SK-N-SH treated with all-trans-retinoic acid at 6 μM for 48 hours (cell line): ENCODE data around the gene OR7G1.

Source experiments
- ATAC-seq: fragments of 200-7000 bp; cut with Tn5 transposase; 3 replicates; pipeline ENCODE4 v1.9.1; 2020; ENCODE audit warnings: mild to moderate bottlenecking, moderate library complexity
- ARNTL ChIP-seq: fragments of 450-650 bp; formaldehyde crosslinking; IDR thresholded peaks from 2 replicates; pipeline ENCODE4 v1.5.0; 2020; ENCODE audit warnings: low read depth, mild to moderate bottlenecking, moderate library complexity, borderline replicate concordance
- CSDC2 ChIP-seq: fragments of 250-450 bp; sonication (Bioruptor Pico); IDR thresholded peaks from 2 replicates; pipeline ENCODE4 v1.5.0; 2020; ENCODE audit warnings: mild to moderate bottlenecking, moderate library complexity
- CSRNP3 ChIP-seq: fragments of 250-450 bp; sonication (Bioruptor Pico); IDR thresholded peaks from 2 replicates; pipeline ENCODE4 v1.5.1; 2021; ENCODE audit warnings: mild to moderate bottlenecking, moderate library complexity
- ESRRG ChIP-seq: fragments of 250-450 bp; sonication (Bioruptor Pico); IDR thresholded peaks from 2 replicates; pipeline ENCODE4 v1.6.1; 2021; ENCODE audit warnings: mild to moderate bottlenecking
- GLIS3 ChIP-seq: fragments of 250-450 bp; sonication (Bioruptor Pico); IDR thresholded peaks from 2 replicates; pipeline ENCODE4 v1.5.0; 2020; ENCODE audit warnings: mild to moderate bottlenecking, moderate library complexity
- OSR1 ChIP-seq: fragments of 250-450 bp; sonication (Bioruptor Pico); IDR thresholded peaks from 2 replicates; pipeline ENCODE4 v1.8.0; 2022; ENCODE audit warnings: moderate library complexity, mild to moderate bottlenecking, inconsistent platforms
- PATZ1 ChIP-seq: fragments of 250-450 bp; sonication (Bioruptor Pico); IDR thresholded peaks from 2 replicates; pipeline ENCODE4 v1.8.0; 2020; ENCODE audit warnings: mild to moderate bottlenecking, moderate library complexity, borderline replicate concordance
- POU6F1 ChIP-seq: fragments of 250-450 bp; sonication (Bioruptor Pico); IDR thresholded peaks from 2 replicates; pipeline ENCODE4 v1.8.0; 2021; ENCODE audit warnings: low read depth, mild to moderate bottlenecking, moderate library complexity, borderline replicate concordance
- PPARA ChIP-seq: fragments of 250-450 bp; sonication (Bioruptor Pico); IDR thresholded peaks from 2 replicates; pipeline ENCODE4 v1.5.0; 2020; ENCODE audit warnings: mild to moderate bottlenecking, borderline replicate concordance
- RARB ChIP-seq: fragments of 250-450 bp; sonication (Bioruptor Pico); IDR thresholded peaks from 2 replicates; pipeline ENCODE4 v1.8.0; 2021; ENCODE audit warnings: mild to moderate bottlenecking, moderate library complexity
- SNAI2 ChIP-seq: fragments of 250-450 bp; sonication (Bioruptor Pico); IDR thresholded peaks from 2 replicates; pipeline ENCODE4 v1.5.0; 2020; ENCODE audit warnings: mild to moderate bottlenecking, moderate library complexity
- TCF4 ChIP-seq: fragments of 250-450 bp; sonication (Bioruptor Pico); IDR thresholded peaks from 2 replicates; pipeline ENCODE4 v1.8.0; 2021; ENCODE audit warnings: mild to moderate bottlenecking, moderate library complexity, borderline replicate concordance
- TOX ChIP-seq: fragments of 250-450 bp; sonication (Bioruptor Pico); IDR thresholded peaks from 2 replicates; pipeline ENCODE4 v1.8.0; 2021; ENCODE audit warnings: mild to moderate bottlenecking, moderate library complexity, borderline replicate concordance
- TSHZ2 ChIP-seq: fragments of 250-450 bp; sonication (Bioruptor Pico); IDR thresholded peaks from 2 replicates; pipeline ENCODE4 v1.5.0; 2020; ENCODE audit warnings: mild to moderate bottlenecking, moderate library complexity
- ZC3H10 ChIP-seq: fragments of 250-450 bp; sonication (Bioruptor Pico); IDR thresholded peaks from 2 replicates; pipeline ENCODE4 v1.5.1; 2021; ENCODE audit warnings: mild to moderate bottlenecking, moderate library complexity
- ZFP30 ChIP-seq: fragments of 450-650 bp; formaldehyde crosslinking; IDR thresholded peaks from 2 replicates; pipeline ENCODE4 v1.5.0; 2022; ENCODE audit warnings: mild to moderate bottlenecking, moderate library complexity
- ZNF565 ChIP-seq: fragments of 450-650 bp; formaldehyde crosslinking; conservative IDR thresholded peaks from 2 replicates; pipeline ENCODE4 v1.5.0; 2020; ENCODE audit warnings: low read depth, mild to moderate bottlenecking, moderate library complexity
- ZNF70 ChIP-seq: fragments of 450-650 bp; formaldehyde crosslinking; IDR thresholded peaks from 2 replicates; pipeline ENCODE4 v1.5.0; 2020; ENCODE audit warnings: mild to moderate bottlenecking, moderate library complexity
- TF ChIP-seq, protein P1 (sequence below): fragments of 250-450 bp; sonication (Bioruptor Pico); IDR thresholded peaks from 2 replicates; pipeline ENCODE4 v1.5.1; 2020; ENCODE audit warnings: low read depth, mild to moderate bottlenecking, moderate library complexity

Gene OR7G1

GRCh38 chr19:9140159-9140874 is 24.8 kb upstream of the OR7G1 start, which contains the start of gene ZNF317:
ZNF317 (plus strand) TSS chr19:9140397; CDS start chr19:9156017, 15,620 bp downstream.
- TF ChIP-seq TSHZ2 (CRISPR knock-in tag), result 0 out of 2 replicates have a peak, but pooled peaks have one; percentile 40
- no peak for TF ChIP-seq SNAI2 (CRISPR knock-in tag)
- peak; percentile 97 for ATAC-seq

- ATAC-seq, result peak; percentile 18
- TF ChIP-seq TOX, result no peak
- TF ChIP-seq, protein P1, sequence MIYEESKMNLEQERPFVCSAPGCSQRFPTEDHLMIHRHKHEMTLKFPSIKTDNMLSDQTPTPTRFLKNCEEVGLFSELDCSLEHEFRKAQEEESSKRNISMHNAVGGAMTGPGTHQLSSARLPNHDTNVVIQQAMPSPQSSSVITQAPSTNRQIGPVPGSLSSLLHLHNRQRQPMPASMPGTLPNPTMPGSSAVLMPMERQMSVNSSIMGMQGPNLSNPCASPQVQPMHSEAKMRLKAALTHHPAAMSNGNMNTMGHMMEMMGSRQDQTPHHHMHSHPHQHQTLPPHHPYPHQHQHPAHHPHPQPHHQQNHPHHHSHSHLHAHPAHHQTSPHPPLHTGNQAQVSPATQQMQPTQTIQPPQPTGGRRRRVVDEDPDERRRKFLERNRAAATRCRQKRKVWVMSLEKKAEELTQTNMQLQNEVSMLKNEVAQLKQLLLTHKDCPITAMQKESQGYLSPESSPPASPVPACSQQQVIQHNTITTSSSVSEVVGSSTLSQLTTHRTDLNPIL (CRISPR knock-in tag), result peak; percentile 6; the same call in 1 of the 2 replicates
Observed at GRCh38 chr19:9139609-9140158, 24.1 kb upstream of the OR7G1 start.

- no peak for TF ChIP-seq TOX
- TF ChIP-seq RARB (CRISPR knock-in tag), result no peak
- TF ChIP-seq, protein P1 (CRISPR knock-in tag), result no peak
- TF ChIP-seq ZNF565 (CRISPR knock-in tag), result no peak
- TF ChIP-seq CSDC2 (CRISPR knock-in tag), result no peak
- TF ChIP-seq SNAI2 (CRISPR knock-in tag), result no peak
- TF ChIP-seq POU6F1 (CRISPR knock-in tag), result no peak
- TF ChIP-seq ARNTL (CRISPR knock-in tag), result no peak
- no peak for TF ChIP-seq GLIS3 (CRISPR knock-in tag)
- TF ChIP-seq PPARA (CRISPR knock-in tag), result no peak
- TF ChIP-seq ZFP30, result no peak
- no peak for TF ChIP-seq TCF4 (CRISPR knock-in tag)
- TF ChIP-seq ESRRG (CRISPR knock-in tag), result no peak
- no peak for TF ChIP-seq ZNF70 (CRISPR knock-in tag)
- TF ChIP-seq CSRNP3 (CRISPR knock-in tag), result no peak
- no peak for TF ChIP-seq PATZ1 (CRISPR knock-in tag)
- no peak for TF ChIP-seq TSHZ2 (CRISPR knock-in tag)
- TF ChIP-seq ZC3H10 (CRISPR knock-in tag), result no peak
- TF ChIP-seq OSR1 (CRISPR knock-in tag), result no peak
- ATAC-seq, result no peak
Observed at GRCh38 chr19:9132422-9132821, 16.9 kb upstream of the OR7G1 start.
